CD4-positive, alpha-beta memory T cell (primary cell): ENCODE data around the gene XRN2. TPM values are rescaled to one million over a fixed set of nuclear protein-coding genes. Genes with fewer than 3 reads are reported as not detected.

Experiments
- CTCF ChIA-PET: fragments of 350-600 bp; sonication (Branson Sonifier 250); formaldehyde crosslinking; loops from one replicate; lab custom pipeline; 2021; ENCODE audit warnings: inconsistent platforms; ENCODE audit not compliant: partially characterized antibody; lab: Charles Lee
- POLR2A ChIA-PET: fragments of 350-600 bp; sonication (Branson Sonifier 250); formaldehyde crosslinking; loops from one replicate; lab custom pipeline; 2021; ENCODE audit not compliant: partially characterized antibody; lab: Charles Lee
- DNase-seq, 5 donors: peaks; one replicate each; pipeline versions ENCODE4 v3.0.0 to v3.0.0-alpha.2; 2020 to 2022; ENCODE audit warnings: mixed read lengths in 1 of 5
- H3K27ac ChIP-seq: one replicate; pipeline ENCODE4 v1.7.0; 2013; ENCODE audit warnings: low read depth, low read length
- H3K27me3 ChIP-seq: 2 replicates; pipeline ENCODE4 v1.7.0; 2013; ENCODE audit warnings: mild to moderate bottlenecking, low read length, moderate library complexity; ENCODE audit not compliant: insufficient read depth
- H3K36me3 ChIP-seq: 2 replicates; pipeline ENCODE4 v1.7.0; 2013; ENCODE audit warnings: mild to moderate bottlenecking, low read length, moderate library complexity; ENCODE audit not compliant: insufficient read depth
- H3K4me1 ChIP-seq: 2 replicates; pipeline ENCODE4 v1.7.0; 2013; ENCODE audit warnings: mild to moderate bottlenecking, low read length, moderate library complexity; ENCODE audit not compliant: insufficient read depth
- H3K4me3 ChIP-seq, 2 donors: one replicate each; pipeline ENCODE4 v1.7.0; 2013; ENCODE audit warnings: low read length in 2 of 2, mild to moderate bottlenecking in 1 of 2
- H3K9me3 ChIP-seq, 2 donors: one replicate each; pipeline ENCODE4 v1.7.0; 2013; ENCODE audit warnings: low read length in 2 of 2, control low read depth in 1 of 2; ENCODE audit not compliant: control insufficient read depth in 1 of 2
- H3K27ac Mint-ChIP-seq, 7 donors: one replicate each; pipeline ENCODE4 v1.8.0; 2020 to 2021; ENCODE audit warnings: mixed read lengths in 7 of 7, mild to moderate bottlenecking in 6 of 7, inconsistent platforms in 3 of 7, moderate library complexity in 3 of 7
- H3K27me3 Mint-ChIP-seq, 2 donors: one replicate each; pipeline ENCODE4 v1.8.0; 2020 to 2021; ENCODE audit warnings: mixed read lengths in 2 of 2
- H3K36me3 Mint-ChIP-seq, 2 donors: one replicate each; pipeline ENCODE4 v1.8.0; 2020 to 2021; ENCODE audit warnings: mixed read lengths in 2 of 2, inconsistent platforms in 1 of 2, mild to moderate bottlenecking in 1 of 2
- H3K4me1 Mint-ChIP-seq, 4 donors: one replicate each; pipeline ENCODE4 v1.8.0; 2020 to 2021; ENCODE audit warnings: mixed read lengths in 4 of 4, mild to moderate bottlenecking in 1 of 4
- H3K4me3 Mint-ChIP-seq, 8 donors: one replicate each; pipeline ENCODE4 v1.8.0; 2020 to 2021; ENCODE audit warnings: mixed read lengths in 8 of 8, mild to moderate bottlenecking in 7 of 8, moderate library complexity in 6 of 8, inconsistent platforms in 3 of 8
- H3K9me3 Mint-ChIP-seq, 8 donors: one replicate each; pipeline ENCODE4 v1.8.0; 2020 to 2021; ENCODE audit warnings: mixed read lengths in 8 of 8, mild to moderate bottlenecking in 5 of 8, inconsistent platforms in 3 of 8, moderate library complexity in 1 of 8
- intact Hi-C: fragments of 100-400 bp; cut with micrococcal nuclease; formaldehyde crosslinking; loops from one replicate; pipeline ENCODE4 v1.15.1; 2023
- polyA plus RNA-seq, 2 donors: library from polyadenylated mRNA; unstranded; fragments of 300-500 nt; fragmentation: Illumina TruSeq; gene quantifications; one replicate each; pipeline ENCODE4 v1.2.3, GENCODE V29; 2021
- total RNA-seq, 2 experiments: library from RNA; stranded (reverse); gene quantifications; one replicate each; pipeline ENCODE4 v1.2.3, GENCODE V29; 2021

Gene XRN2
- total and polyA plus RNA-seq, 4 experiments from 2014 or later = 52.8 to 80.3 (median 64.6) TPM

DNA sequence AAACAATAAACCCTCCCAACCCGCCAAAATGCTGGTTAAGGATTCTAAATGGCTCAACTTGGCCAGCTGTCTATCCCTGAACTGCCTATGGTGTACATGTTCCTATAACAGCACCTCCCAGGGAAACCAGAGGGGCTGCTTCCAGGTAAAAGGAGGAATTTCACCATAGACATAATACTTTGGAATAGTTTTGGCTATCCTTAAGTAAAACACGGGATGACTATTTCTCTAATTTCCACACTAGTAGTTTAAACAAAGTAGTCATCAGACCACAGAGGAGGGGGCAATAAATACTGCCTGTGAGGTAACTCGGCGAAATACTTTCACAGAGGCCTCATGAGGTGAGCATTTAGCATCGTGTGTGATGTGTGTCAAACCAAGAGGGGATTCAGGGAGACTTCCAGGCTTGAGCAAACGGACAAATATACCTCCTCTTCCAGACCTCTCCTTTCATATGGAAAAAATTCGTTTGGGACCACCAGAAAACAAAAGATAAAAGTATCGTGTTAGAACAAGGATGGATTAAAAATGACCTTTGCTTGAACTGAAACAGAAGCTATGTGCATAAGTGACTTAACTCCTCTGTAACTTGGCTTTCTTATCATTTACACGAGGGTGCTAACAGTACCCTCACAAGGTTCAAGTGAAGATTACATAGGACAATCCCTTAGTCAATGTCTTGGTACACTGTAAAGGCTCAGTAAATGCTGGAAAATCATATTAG, 1.0 kb upstream of the XRN2 start:
- H3K27ac Mint-ChIP-seq = peak overlapping the region; percentile 92 to 99 (median 98)
- Histone ChIP-seq H3K27ac (peak overlapping the region; percentile 91), H3K4me1 (peaks cover 14% of the 10 kb centered on the region), H3K27me3 (no peaks in the 10 kb centered on the region), H3K4me3 (peak overlapping the region; percentile 89 to 91), H3K36me3 (no peaks in the 10 kb centered on the region), H3K9me3 (no peaks in the 10 kb centered on the region)
- POLR2A ChIA-PET = interaction anchor here (0.7 to 1.8 kb wide), 7 partner anchors 13 to 255 kb away, joined by 3 to 12 read pairs (median 4); partner anchors contain the start of gene KIZ
- peaks cover 7 to 16% of the 10 kb centered on the region in 2 donors for H3K36me3 Mint-ChIP-seq
- no peak for DNase-seq
- H3K27me3 Mint-ChIP-seq = peaks cover 5 to 8% of the 10 kb centered on the region in 2 donors
- CTCF ChIA-PET = interaction anchor here (1.9 kb wide), 1 partner anchor 203 kb away, joined by 4 read pairs; no protein-coding TSS in a partner anchor
- H3K4me1 Mint-ChIP-seq = peaks cover 20 to 35% (median 25%) of the 10 kb centered on the region in 4 donors
- H3K9me3 Mint-ChIP-seq = peaks cover 0 to 2% (median 0%) of the 10 kb centered on the region in 8 donors
- peak overlapping the region; percentile 89 to 98 (median 97) for H3K4me3 Mint-ChIP-seq
- intact Hi-C loops = loop anchor here (2.0 to 10.0 kb wide), 4 partner anchors 63 to 1249 kb away; partner anchors contain the start of genes CFAP61 and CRNKL1

DNA sequence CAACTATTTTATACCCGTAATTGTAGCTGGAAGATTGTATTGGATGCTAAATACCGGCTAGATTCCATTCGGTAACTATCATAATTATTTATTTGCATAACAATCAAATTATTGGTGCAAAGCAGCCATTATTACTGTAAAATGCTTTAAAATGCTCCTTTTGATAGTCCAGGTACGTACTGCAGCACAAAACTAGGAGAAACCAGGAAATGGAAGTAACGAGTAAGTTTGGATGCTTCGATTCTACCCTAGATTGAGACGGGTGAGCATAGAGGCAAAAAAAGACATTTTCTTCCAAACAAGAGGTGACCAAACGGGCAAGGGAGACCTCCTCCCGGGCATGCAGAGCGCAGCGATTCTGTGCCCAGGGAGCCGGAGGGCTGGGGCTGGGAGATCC, 469 bp upstream of the XRN2 start:
- H3K27me3 ChIP-seq = no peaks in the 10 kb centered on the region
- peak overlapping the region; percentile 92 to 99 (median 98) for H3K27ac Mint-ChIP-seq
- peak overlapping the region; percentile 89 to 98 (median 97) for H3K4me3 Mint-ChIP-seq
- no peaks in the 10 kb centered on the region for H3K36me3 ChIP-seq
- peaks cover 14% of the 10 kb centered on the region for H3K4me1 ChIP-seq
- ChIA-PET POLR2A (interaction anchor here (0.7 to 1.8 kb wide), 15 partner anchors 11 to 1250 kb away, joined by 3 to 12 read pairs (median 4); partner anchors contain the start of genes CFAP61, CRNKL1 and KIZ), CTCF (interaction anchor here (1.0 to 1.9 kb wide), 3 partner anchors 10 to 203 kb away, joined by 4 read pairs; no protein-coding TSS in a partner anchor)
- H3K9me3 Mint-ChIP-seq = peaks cover 0 to 2% (median 0%) of the 10 kb centered on the region in 8 donors
- peaks cover 2 to 3% of the 10 kb centered on the region in 2 donors for H3K27me3 Mint-ChIP-seq
- H3K27ac ChIP-seq = peak overlapping the region; percentile 91
- DNase-seq = no peak
- H3K4me3 ChIP-seq = peak overlapping the region; percentile 89 to 91
- H3K36me3 Mint-ChIP-seq = peaks cover 7 to 16% of the 10 kb centered on the region in 2 donors
- peaks cover 20 to 37% (median 25%) of the 10 kb centered on the region in 4 donors for H3K4me1 Mint-ChIP-seq
- no peaks in the 10 kb centered on the region for H3K9me3 ChIP-seq
- intact Hi-C loops = loop anchor here (1.0 to 10.0 kb wide), 7 partner anchors 62 to 1250 kb away; partner anchors contain the start of genes CFAP61, CRNKL1 and RALGAPA2

DNA sequence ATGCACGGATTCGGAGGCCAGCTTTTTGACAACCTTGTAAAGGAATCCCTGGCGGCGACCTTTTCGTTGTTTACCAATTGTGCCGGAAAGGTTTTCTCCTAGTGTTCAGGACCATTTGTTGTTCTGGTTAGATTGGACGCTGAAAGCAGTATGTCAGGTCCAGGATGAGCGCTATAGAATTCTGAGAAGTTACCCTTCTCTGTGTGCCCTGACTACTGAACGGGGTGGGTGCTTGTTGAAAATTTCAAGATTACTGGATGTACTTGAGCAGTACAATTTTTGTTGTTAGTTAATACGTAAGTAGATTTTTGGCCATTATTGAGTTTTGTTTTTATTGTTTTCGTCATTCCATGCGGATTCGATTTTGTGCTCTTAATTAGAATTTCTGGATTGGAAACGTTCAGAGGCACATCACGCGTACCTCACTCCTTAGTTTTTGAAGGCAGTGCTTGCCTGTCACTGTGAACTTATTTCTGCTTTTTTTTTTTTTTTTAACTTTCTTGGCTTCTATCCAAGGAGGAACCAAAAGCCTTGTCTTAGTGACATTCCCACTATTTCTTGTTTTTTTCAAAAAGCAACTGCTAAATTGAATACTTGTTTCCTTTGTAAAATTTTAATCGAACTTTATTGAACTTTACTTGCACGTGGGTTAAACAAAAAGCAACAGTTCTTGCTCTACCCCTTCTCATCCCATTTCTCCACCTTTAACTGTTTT, 898 bp downstream of the XRN2 start:
- H3K4me1 Mint-ChIP-seq = peaks cover 30 to 49% (median 35%) of the 10 kb centered on the region in 4 donors
- Histone ChIP-seq H3K4me1 (peaks cover 25% of the 10 kb centered on the region), H3K36me3 (peaks cover 4% of the 10 kb centered on the region), H3K9me3 (no peaks in the 10 kb centered on the region), H3K27ac (peak overlapping the region; percentile 91), H3K4me3 (peak overlapping the region; percentile 89), H3K27me3 (no peaks in the 10 kb centered on the region)
- H3K36me3 Mint-ChIP-seq = peaks cover 17 to 24% of the 10 kb centered on the region in 2 donors
- POLR2A ChIA-PET = interaction anchor here (1.0 to 1.8 kb wide), 9 partner anchors 9 to 245 kb away, joined by 3 to 12 read pairs (median 4); partner anchors contain the start of gene KIZ
- peak in 1 of 5 donors; percentile 6 for DNase-seq
- H3K27me3 Mint-ChIP-seq = no peaks in the 10 kb centered on the region
- H3K4me3 Mint-ChIP-seq = peak overlapping the region; percentile 91 to 98 (median 97)
- H3K27ac Mint-ChIP-seq = peak overlapping the region; percentile 97 to 99 (median 98)
- H3K9me3 Mint-ChIP-seq = peaks cover 0 to 2% (median 0%) of the 10 kb centered on the region in 8 donors
- intact Hi-C loops = loop anchor here (1.0 to 10.0 kb wide), 7 partner anchors 61 to 1251 kb away; partner anchors contain the start of genes CFAP61, CRNKL1 and RALGAPA2
- CTCF ChIA-PET = interaction anchor here (0.6 to 1.6 kb wide), 3 partner anchors 9 to 201 kb away, joined by 3 to 4 read pairs (median 3); no protein-coding TSS in a partner anchor

DNA sequence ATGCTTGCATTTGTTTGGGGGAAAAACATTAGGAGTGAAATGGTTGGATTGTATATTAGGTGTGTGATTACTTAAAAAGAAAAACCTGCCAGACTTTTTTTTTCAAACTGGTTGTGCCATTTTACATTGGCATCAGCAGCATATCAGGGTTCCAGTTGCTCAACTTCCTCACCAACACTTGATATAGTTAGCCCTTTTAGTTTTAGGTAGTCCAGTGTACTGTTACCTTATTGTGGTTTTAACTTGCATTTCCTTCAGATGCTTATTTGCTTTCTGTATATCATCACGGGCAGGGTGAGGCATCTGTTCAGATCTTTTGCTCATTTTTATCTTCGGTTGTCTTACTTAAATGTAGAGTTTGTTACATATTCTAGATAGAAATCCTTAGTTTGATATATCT, 5.2 kb downstream of the XRN2 start:
- H3K4me3 ChIP-seq = no peak overlapping the region
- POLR2A ChIA-PET = no interaction called here
- Mint-ChIP-seq H3K36me3 (peaks cover 34 to 37% of the 10 kb centered on the region in 2 donors), H3K4me3 (peak overlapping the region in 5 of 8 donors; percentile 46 to 72 (median 59)), H3K27me3 (no peaks in the 10 kb centered on the region), H3K4me1 (peaks cover 54 to 77% (median 64%) of the 10 kb centered on the region in 4 donors), H3K27ac (peak overlapping the region in 3 of 7 donors; percentile 55 to 72 (median 55)), H3K9me3 (no peaks in the 10 kb centered on the region)
- no peaks in the 10 kb centered on the region for H3K9me3 ChIP-seq
- no peaks in the 10 kb centered on the region for H3K27me3 ChIP-seq
- peaks cover 4% of the 10 kb centered on the region for H3K36me3 ChIP-seq
- H3K4me1 ChIP-seq = peaks cover 65% of the 10 kb centered on the region
- CTCF ChIA-PET = no interaction called here
- H3K27ac ChIP-seq = no peak overlapping the region
- no peak for DNase-seq
- intact Hi-C loops = loop anchor here (10.0 kb wide), 1 partner anchor 56 kb away; no protein-coding TSS in a partner anchor

DNA sequence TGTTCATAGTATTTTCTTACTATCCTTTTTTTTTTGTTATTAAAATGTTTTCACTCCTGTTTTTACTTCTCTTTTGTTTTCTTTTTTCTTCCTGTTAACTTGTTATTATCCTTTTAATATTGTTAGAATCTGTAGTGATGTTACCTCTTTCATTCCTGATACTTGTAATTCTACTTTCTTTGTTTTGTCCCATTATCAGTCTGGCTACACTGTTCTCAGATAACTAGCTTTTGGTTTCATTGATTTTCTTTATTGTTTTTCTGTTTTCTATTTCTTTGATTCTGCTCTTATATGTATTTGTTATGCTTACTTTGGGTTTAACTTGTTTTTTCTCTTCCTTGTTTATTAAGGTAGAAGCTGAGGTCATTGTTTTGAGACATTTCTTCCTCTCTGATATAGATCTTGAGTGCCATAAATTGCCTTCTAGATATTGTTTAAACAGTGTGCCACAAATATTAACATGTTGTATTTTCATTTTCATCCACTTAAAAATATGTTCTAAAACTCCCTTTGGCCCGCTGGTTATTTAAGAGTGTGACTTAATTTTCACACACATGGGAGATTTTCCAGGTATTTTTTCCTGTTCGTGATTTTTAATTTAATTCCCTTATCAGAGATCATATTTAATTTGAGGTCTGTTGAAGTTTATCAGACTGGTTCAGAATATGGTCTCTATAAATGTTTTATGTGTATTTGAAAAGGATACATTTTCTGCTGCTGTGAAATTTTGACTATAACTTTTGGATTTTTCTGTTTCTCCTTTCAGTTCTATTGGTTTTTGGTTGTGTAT, 6.7 kb downstream of the XRN2 start:
- Histone ChIP-seq H3K9me3 (no peaks in the 10 kb centered on the region), H3K27ac (no peak overlapping the region), H3K4me1 (peaks cover 70% of the 10 kb centered on the region), H3K27me3 (no peaks in the 10 kb centered on the region), H3K36me3 (peaks cover 4% of the 10 kb centered on the region), H3K4me3 (no peak overlapping the region)
- no peaks in the 10 kb centered on the region for H3K27me3 Mint-ChIP-seq
- ChIA-PET CTCF (interaction anchor here (1.2 kb wide), 1 partner anchor 74 kb away, joined by 5 read pairs; no protein-coding TSS in a partner anchor), POLR2A (no interaction called here)
- peak overlapping the region in 2 of 7 donors; percentile 28 to 60 for H3K27ac Mint-ChIP-seq
- peak overlapping the region in 6 of 8 donors; percentile 12 to 50 (median 40) for H3K4me3 Mint-ChIP-seq
- intact Hi-C loops = loop anchor here (10.0 kb wide), 1 partner anchor 55 kb away; no protein-coding TSS in a partner anchor
- no peak for DNase-seq
- no peaks in the 10 kb centered on the region for H3K9me3 Mint-ChIP-seq
- peaks cover 28 to 30% of the 10 kb centered on the region in 2 donors for H3K36me3 Mint-ChIP-seq
- H3K4me1 Mint-ChIP-seq = peaks cover 56 to 77% (median 67%) of the 10 kb centered on the region in 4 donors
